Measurements from ENCODE around the gene NAV2.

GRCh38 chr11:20119315-20119714 is 406.7 kb downstream of the NAV2 start:
- TF ChIP-seq CTCF (IDR thresholded peaks at IDR 0.05; ENCODE audit: low read depth, low read length) (no peak), MAX (IDR thresholded peaks at IDR 0.05; ENCODE audit: low read depth, low read length) (no peak), MYC (IDR thresholded peaks at IDR 0.05; ENCODE audit: low read depth, low read length) (no peak), POLR2A (IDR thresholded peaks at IDR 0.05; ENCODE audit: extremely low read depth, insufficient read length) (no peak)

Measured in NB4 (cell line).